Activated CD4-positive, alpha-beta T cell treated with anti-CD3 and anti-CD28 coated beads for 24 hours (primary cell): ENCODE results near the gene HIPK2.

ENCODE experiments used
- DNase-seq, 2 donors: peaks; one replicate each; pipeline ENCODE4 v3.0.0-alpha.2; 2020; ENCODE audit warnings: low read depth in 2 of 2

Gene HIPK2

GRCh38 chr7:139777948-139778841 is at the start of gene HIPK2:
Gene HIPK2, minus strand, starts transcription at chr7:139777998. Its CDS starts 375 bp downstream, at chr7:139777623.
- peak; percentile 38 to 59 for DNase-seq

GRCh38 chr7:139827042-139827441 is 49.2 kb upstream of the HIPK2 start:
- DNase-seq: no peak

DNA sequence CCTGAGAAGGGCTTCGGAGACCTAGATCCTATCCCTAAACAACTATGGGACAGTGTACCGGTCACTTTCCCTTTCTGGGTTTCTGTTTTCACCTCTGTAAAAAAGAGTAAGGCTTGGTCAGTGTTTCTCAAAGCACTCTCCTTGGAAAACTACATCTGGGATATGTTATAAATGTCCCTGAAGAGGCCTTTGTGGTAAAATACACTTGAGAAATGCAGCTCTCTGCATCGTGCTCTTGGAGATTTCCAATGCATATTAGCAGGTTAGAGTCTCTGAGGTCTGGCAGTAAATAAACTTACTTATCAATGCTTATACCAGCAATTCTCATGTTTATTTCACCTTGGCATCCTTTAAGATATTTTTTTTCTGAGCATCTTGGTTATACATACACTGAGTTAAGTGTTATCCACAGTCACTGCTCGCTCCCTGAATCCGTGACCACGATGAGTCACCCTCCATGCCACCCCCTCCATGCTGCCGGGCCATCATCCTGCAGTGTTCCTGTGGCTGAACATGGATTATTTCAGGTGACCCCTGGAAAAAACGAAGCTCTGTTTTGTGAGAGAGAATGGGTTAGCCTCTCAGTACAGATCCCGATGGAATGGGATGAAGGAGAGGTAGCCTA is 48.0 kb upstream of the HIPK2 start:
- DNase-seq: no peak

DNA sequence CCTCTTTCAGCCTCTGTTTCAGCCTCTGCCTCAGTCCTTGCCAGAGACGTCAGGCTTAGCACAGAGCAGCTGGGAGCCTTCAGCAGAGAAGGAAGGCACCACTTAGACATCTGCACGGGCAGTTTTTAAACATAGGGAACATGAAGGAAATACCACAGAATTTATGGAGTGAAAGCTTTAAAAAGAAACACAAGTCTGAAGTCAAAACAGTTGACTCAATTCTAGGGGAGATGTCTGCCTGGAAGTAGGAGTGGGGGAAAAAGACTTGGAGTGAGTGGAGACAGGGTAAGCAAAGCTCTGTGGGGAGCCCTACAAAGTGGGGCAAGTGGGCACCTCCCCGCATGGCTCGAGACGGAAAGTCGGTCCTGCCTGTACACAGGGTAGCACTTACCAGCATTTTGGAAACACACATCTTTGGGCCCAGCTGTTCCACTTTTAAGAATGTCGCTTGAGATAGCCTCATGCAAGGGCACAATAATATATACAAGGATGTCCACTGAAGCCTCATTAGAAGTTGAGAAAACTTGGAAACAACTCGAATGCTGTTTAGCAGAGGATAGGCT is 46.2 kb upstream of the HIPK2 start:
- no peak for DNase-seq

DNA sequence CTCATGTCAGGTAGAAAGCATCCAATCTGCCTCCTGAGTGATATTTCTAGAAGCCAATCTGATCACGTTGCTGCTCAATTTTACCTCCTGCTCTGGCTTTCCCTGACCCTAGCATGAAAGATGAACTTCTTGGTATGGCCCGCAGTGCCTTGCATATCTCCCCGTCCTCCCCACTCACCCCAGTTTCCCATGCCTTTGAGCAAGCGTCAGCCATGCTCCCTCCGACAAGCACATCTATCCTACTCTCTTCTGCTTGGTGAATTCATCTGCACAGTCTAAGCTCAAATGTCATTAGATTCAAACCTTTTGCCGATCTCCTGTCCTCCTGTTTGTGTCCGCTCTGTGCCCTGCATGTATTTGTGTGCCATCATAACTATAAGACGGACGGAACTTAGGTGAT is 45.1 kb upstream of the HIPK2 start:
- DNase-seq: no peak

DNA sequence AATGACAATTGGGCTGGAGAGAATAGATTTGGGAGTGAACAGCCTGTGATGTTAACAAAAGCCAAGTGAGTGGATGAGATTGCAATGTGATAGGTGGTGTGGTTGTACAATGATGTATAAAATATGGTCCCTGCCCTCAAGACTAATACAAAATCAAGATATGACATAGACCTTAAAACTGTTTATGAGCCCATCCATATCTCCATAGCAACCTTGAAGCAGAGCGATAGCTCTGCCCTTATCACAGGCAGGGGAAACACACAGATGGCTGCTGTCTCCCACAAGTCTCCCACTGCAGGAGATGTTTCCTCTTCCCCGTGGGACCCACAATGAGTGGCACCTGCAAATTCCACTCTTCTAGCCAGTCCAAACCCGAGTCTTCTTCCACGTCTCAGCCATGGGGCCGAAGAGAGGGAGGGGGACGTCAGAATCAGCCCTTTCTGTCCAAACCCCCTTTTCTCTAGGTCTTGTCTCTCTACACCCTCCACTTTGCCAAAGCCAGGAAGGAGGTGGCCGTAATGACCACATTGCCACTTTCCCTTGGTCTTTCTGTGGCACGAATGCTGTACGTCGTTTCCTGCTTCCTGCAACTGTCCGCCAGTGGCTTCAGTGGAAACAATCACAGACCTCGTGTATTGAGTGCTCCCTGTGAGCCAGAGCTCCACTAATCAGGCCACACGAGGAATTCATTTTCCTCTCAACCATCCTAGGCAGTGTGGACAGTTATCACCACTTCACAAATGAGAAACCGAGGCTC is 43.7 kb upstream of the HIPK2 start:
- no peak for DNase-seq

DNA sequence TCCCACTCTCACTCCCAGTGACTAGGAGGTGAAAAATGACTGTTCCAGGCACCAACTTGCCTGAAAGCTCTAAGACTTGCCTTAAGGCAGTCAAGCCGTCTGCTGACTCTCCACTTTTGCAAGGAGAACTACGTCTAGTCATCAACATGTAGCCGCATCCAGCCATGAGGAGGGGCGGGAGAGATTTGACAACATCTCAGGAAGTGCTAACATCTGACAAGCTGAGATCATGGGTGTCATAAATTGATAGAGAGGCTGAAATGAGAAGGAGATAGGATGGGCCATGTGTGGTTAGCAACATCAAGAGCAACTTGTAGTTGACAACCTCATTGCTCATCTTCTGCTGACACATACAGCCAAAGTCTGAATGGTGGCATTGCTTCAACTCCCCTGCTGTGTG is 42.3 kb upstream of the HIPK2 start:
- DNase-seq: no peak

GRCh38 chr7:139817249-139817648 is 39.5 kb upstream of the HIPK2 start:
- DNase-seq: no peak

DNA sequence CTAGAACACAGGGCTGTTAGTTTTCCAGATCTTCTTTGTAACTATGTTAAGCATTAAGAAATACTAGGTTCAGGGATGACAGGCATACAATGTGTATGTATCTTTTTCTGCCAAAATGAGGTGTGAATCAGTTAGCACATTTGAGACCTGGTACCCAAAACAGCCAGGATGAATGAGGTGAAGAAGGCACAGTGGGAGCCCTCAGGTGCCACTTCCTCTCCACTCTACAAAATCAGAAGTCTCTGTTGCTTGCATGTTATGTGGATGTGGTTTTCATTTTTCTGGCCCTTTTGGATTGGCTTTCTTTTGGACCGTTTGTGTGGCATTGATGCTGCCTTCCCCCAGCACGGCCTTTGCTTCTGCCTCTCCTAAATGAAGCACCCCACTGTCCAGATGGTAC is 35.9 kb upstream of the HIPK2 start:
- no peak for DNase-seq

GRCh38 chr7:139813151-139813550 is 35.4 kb upstream of the HIPK2 start:
- DNase-seq: no peak

GRCh38 chr7:139811066-139811465 is 33.3 kb upstream of the HIPK2 start:
- DNase-seq: no peak

DNA sequence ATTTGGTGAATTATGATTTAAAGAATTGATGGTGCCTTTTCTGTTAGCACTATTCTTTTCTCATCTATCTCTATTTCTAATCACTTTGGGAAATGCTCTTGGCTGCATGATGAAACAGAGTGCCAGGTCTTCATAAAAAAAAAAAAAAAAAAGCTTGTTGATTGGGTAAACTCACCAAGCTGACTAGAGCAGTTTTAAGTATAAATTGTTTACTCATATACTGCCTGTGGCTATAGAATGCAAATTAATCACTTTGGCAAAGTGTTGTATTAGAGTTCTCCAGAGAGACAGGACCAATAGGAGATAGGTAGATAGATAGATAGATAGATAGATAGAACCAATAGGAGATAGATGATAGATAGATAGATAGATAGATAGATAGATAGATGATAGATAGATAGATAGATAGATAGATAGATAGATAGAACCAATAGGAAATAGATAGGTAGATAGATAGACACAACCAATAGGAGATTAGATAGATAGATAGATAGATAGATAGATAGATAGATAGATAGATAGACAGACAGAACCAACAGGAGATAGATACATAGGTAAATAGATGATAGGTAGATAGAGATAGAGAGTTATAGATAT is 31.1 kb upstream of the HIPK2 start:
- no peak for DNase-seq

- no peak for DNase-seq
Measured at GRCh38 chr7:139808427-139808826, 30.6 kb upstream of the HIPK2 start.

- DNase-seq: no peak
Measured at GRCh38 chr7:139807009-139807408, 29.2 kb upstream of the HIPK2 start.

- no peak for DNase-seq
Measured at GRCh38 chr7:139804571-139804970, 26.8 kb upstream of the HIPK2 start.

- DNase-seq: no peak
Measured at GRCh38 chr7:139799586-139799985, 21.8 kb upstream of the HIPK2 start.

- no peak for DNase-seq
Measured at GRCh38 chr7:139798892-139799291, 21.1 kb upstream of the HIPK2 start.

- no peak for DNase-seq
Measured at GRCh38 chr7:139798221-139798620, 20.4 kb upstream of the HIPK2 start.

DNA sequence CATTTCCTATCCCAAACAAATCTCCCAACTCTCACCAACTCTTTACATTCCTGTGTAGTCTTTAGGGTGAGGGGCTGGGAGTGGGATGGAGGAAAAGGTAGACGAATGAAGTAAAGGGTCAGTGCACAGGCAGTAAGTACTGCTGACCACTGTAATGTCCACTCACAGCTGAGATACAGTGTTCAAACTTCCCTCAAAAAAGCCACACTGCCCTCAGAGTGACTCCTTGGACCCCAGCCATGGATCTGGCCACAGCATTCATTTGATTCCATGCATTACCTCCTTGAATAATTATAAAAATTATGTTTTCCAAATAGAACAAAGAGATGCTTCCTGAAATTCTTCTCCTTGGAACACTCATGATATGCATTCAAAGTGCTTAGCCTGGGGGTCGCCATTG is 19.8 kb upstream of the HIPK2 start:
- DNase-seq: no peak

GRCh38 chr7:139791316-139791715 is 13.5 kb upstream of the HIPK2 start:
- DNase-seq: no peak

DNA sequence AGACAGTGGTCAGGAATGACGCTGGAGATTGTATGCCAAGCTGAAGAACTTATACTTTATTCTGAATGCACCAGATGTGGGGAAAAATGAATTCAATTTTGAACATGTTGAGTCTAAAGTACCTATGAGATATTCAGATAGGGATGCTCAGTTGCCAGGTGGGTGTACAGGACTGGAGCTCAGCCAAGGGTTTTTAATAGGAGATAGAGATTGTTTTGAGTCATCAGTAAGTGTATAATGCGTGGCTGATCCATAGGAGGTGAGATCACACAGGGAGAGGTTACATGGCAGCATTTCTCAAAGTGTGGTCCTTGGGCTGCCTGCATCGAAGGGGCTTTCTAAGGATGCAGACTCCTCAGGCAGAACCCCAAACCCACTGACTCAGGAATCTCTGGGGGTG is 6.8 kb upstream of the HIPK2 start:
- no peak for DNase-seq
